Body of pancreas (tissue), 4 donors: ENCODE data around the gene CORO1C.

Experiments
- POLR2A ChIP-seq, 3 donors: fragments of 450-650 bp; IDR thresholded peaks; one replicate each; pipeline ENCODE4 v1.6.1; 2016; ENCODE audit warnings: antibody characterized with exemption in 3 of 3, mild to moderate bottlenecking in 2 of 3
- TF ChIP-seq, protein P1 (sequence below), 7 experiments: fragments of 450-650 bp in 4 of 7; fragments of 200-600 bp in 3 of 7; sonication (generic) in 3 of 7; IDR thresholded peaks; one replicate each; pipeline ENCODE4 v1.5.1; 2016 to 2019; ENCODE audit warnings: antibody characterized with exemption in 7 of 7

DNA sequence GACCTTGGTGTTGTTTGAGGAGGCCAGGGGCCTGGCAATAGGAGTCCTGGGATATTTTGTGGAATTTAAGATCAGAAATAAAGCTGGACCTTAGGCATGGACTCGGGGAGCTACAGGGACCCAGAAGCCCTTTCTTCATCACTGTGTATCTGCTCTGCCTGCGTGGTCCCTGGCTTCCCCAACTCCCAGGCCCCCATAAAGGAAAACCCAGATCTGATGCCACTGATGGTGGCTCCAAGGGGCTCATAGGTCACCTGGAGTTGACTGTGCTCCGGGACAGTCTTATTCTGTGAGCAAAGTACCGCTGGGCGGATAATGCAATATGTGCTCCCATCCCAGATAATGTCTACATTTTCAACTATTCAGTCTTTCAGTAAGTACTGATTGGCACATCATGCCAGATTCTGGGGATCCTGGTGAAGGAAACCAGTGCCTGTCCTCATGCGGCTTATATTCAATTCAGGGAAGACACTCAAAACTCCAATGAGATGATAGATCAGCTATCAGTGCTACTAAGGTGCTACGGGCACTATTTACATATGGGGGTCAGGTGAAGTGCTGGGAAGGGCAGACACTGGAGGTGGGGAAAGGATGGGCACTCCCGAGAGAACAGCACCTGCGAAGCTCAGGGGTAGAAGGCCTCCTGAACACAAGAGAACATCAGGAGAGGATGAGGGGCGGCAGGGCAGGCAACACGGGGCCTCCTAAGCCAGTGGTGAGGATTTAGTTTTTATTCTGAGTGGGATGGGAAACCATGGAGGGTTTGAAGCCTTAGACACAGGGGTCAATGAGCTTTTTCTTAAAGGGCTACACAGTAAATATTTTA is 92.1 kb downstream of the CORO1C start:
- TF ChIP-seq, protein P1, sequence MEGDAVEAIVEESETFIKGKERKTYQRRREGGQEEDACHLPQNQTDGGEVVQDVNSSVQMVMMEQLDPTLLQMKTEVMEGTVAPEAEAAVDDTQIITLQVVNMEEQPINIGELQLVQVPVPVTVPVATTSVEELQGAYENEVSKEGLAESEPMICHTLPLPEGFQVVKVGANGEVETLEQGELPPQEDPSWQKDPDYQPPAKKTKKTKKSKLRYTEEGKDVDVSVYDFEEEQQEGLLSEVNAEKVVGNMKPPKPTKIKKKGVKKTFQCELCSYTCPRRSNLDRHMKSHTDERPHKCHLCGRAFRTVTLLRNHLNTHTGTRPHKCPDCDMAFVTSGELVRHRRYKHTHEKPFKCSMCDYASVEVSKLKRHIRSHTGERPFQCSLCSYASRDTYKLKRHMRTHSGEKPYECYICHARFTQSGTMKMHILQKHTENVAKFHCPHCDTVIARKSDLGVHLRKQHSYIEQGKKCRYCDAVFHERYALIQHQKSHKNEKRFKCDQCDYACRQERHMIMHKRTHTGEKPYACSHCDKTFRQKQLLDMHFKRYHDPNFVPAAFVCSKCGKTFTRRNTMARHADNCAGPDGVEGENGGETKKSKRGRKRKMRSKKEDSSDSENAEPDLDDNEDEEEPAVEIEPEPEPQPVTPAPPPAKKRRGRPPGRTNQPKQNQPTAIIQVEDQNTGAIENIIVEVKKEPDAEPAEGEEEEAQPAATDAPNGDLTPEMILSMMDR (IDR thresholded peaks at IDR 0.05): no peak
- TF ChIP-seq POLR2A (IDR thresholded peaks at IDR 0.05): no peak
